HCT116 (cell line): Measurements from ENCODE around the gene BABAM2. TPM values are rescaled to one million over a fixed set of nuclear protein-coding genes. Genes with fewer than 3 reads are reported as not detected.

Source experiments
- ATAC-seq: fragments of 200-7000 bp; cut with Tn5 transposase; 2 replicates; pipeline ENCODE4 v1.9.1; 2020; ENCODE audit warnings: mild to moderate bottlenecking, moderate library complexity
- BruUV-seq: library from RNA; stranded (reverse); fragments of 400-500 nt; replicated peaks from 2 replicates; lab custom pipeline; 2021; lab: Mats Ljungman, UMichigan
- CTCF ChIA-PET: fragments of 300-600 bp; sonication (Branson Sonifier 250); formaldehyde crosslinking; loops from one replicate; lab custom pipeline; 2021; ENCODE audit warnings: antibody characterized with exemption; lab: Charles Lee
- POLR2A ChIA-PET: fragments of 300-600, 350-600 bp; sonication (Branson Sonifier 250); formaldehyde crosslinking; loops from one replicate; lab custom pipeline; 2021; ENCODE audit warnings: antibody characterized with exemption; lab: Charles Lee
- RAD21 ChIA-PET, 2 experiments: fragments of 300-600 bp; sonication (Branson Sonifier 250); formaldehyde crosslinking; loops; one replicate each; lab custom pipeline; 2023; ENCODE audit warnings: low total read pairs in 2 of 2; ENCODE audit not compliant: uncharacterized antibody in 2 of 2, unreplicated experiment in 2 of 2, low non-redundant PET in 1 of 2; lab: Charles Lee
- DNase-seq: peaks from one replicate; pipeline ENCODE4 v3.0.0-alpha.2; 2010; ENCODE audit warnings: low read depth, low spot score
- H2AFZ ChIP-seq: fragments of 200-600 bp; shearing (Covaris generic), sonication (generic); 2 replicates; pipeline ENCODE4 v1.6.1; 2017; ENCODE audit warnings: low read depth, mixed run types, mixed read lengths, antibody characterized with exemption, low read length; ENCODE audit not compliant: poor library complexity, severe bottlenecking
- H3K27ac ChIP-seq: 2 replicates; pipeline ENCODE4 v1.5.1; 2012; ENCODE audit warnings: low read depth, low read length
- H3K27me3 ChIP-seq: fragments of 200-600 bp; sonication (generic); 2 replicates; pipeline ENCODE4 v1.6.1; 2016; ENCODE audit warnings: mixed run types, low read length, mixed read lengths; ENCODE audit not compliant: insufficient read depth
- H3K36me3 ChIP-seq, 2 experiments: fragments of 200-500 bp in 1 of 2; fragments of 200-600 bp in 1 of 2; sonication (Bioruptor generic) in 1 of 2; sonication (generic) in 1 of 2; 2 replicates each; pipeline versions ENCODE4 v1.5.1 to v1.6.1; 2014 to 2016; ENCODE audit warnings: low read length in 2 of 2, inconsistent platforms in 1 of 2, mixed read lengths in 1 of 2, mixed run types in 1 of 2; ENCODE audit not compliant: insufficient read depth in 2 of 2, control insufficient read depth in 1 of 2
- H3K4me1 ChIP-seq, 2 experiments: fragments of 200-600 bp in 1 of 2; sonication (generic) in 1 of 2; 2 replicates each; pipeline versions ENCODE4 v1.5.1 to v1.6.1; 2012 to 2017; ENCODE audit warnings: low read length in 2 of 2, inconsistent platforms in 1 of 2, mild to moderate bottlenecking in 1 of 2, mixed read lengths in 1 of 2, mixed run types in 1 of 2, moderate library complexity in 1 of 2; ENCODE audit not compliant: insufficient read depth in 2 of 2, control insufficient read depth in 1 of 2
- H3K4me2 ChIP-seq: fragments of 200-600 bp; sonication (generic); 2 replicates; pipeline ENCODE4 v1.6.1; 2017; ENCODE audit warnings: mixed run types, low read length, mixed read lengths
- H3K4me3 ChIP-seq, 2 experiments: fragments of 200-600 bp in 1 of 2; sonication (generic) in 1 of 2; replicated peaks in 1 of 2; 2 replicates each; pipeline ENCODE4 v1.5.1; 2011 to 2016; ENCODE audit warnings: low read length in 2 of 2, control low read depth in 1 of 2, low read depth in 1 of 2, mild to moderate bottlenecking in 1 of 2, mixed read lengths in 1 of 2, mixed run types in 1 of 2
- H3K79me2 ChIP-seq: fragments of 200-600 bp; sonication (generic); 2 replicates; pipeline ENCODE4 v1.6.1; 2017; ENCODE audit warnings: mild to moderate bottlenecking, mixed run types, low read length, moderate library complexity, mixed read lengths; ENCODE audit not compliant: insufficient read depth
- H3K9ac ChIP-seq: fragments of 200-600 bp; sonication (generic); 2 replicates; pipeline ENCODE4 v1.6.1; 2016; ENCODE audit warnings: low read length, mixed read lengths
- H3K9me2 ChIP-seq: fragments of 200-600 bp; sonication (generic), shearing (Covaris generic); 2 replicates; pipeline ENCODE4 v1.6.1; 2017; ENCODE audit warnings: mixed run types, mild to moderate bottlenecking, moderate library complexity; ENCODE audit not compliant: insufficient read depth
- H3K9me3 ChIP-seq, 2 experiments: fragments of 200-500 bp in 1 of 2; fragments of 200-600 bp in 1 of 2; sonication (Bioruptor generic) in 1 of 2; sonication (generic) in 1 of 2; 2 replicates each; pipeline ENCODE4 v1.6.1; 2014 to 2017; ENCODE audit warnings: low read length in 2 of 2, mixed read lengths in 2 of 2, inconsistent platforms in 1 of 2, low read depth in 1 of 2, mild to moderate bottlenecking in 1 of 2, mixed run types in 1 of 2, moderate library complexity in 1 of 2; ENCODE audit not compliant: control insufficient read depth in 1 of 2, insufficient read depth in 1 of 2
- H4K20me1 ChIP-seq: fragments of 200-600 bp; sonication (generic), shearing (Covaris generic); 2 replicates; pipeline ENCODE4 v1.6.1; 2017; ENCODE audit warnings: mixed run types, mild to moderate bottlenecking, moderate library complexity; ENCODE audit not compliant: insufficient read depth
- ELF1 ChIP-seq: IDR thresholded peaks from 2 replicates; pipeline ENCODE4 v1.6.1; 2012; ENCODE audit warnings: low read depth, borderline replicate concordance
- EZH2 ChIP-seq: fragments of 200-600 bp; sonication (generic); IDR thresholded peaks from 2 replicates; pipeline ENCODE4 v1.6.1; 2017; ENCODE audit warnings: antibody characterized with exemption, mixed run types
- EZH2phosphoT487 ChIP-seq: fragments of 200-600 bp; IDR thresholded peaks from 2 replicates; pipeline ENCODE4 v1.6.1; 2018; ENCODE audit warnings: antibody characterized with exemption, borderline replicate concordance
- JUND ChIP-seq: IDR thresholded peaks from 2 replicates; pipeline ENCODE4 v1.6.1; 2012
- SP1 ChIP-seq: IDR thresholded peaks from 2 replicates; pipeline ENCODE4 v1.6.1; 2012; ENCODE audit warnings: low read depth
- ZNF274 ChIP-seq: fragments of 200-500 bp; sonication (Bioruptor generic); IDR thresholded peaks from 2 replicates; pipeline ENCODE4 v1.6.1; 2014; ENCODE audit warnings: mild to moderate bottlenecking, low read depth, low read length, inconsistent platforms
- intact Hi-C: fragments of 100-400 bp; cut with micrococcal nuclease; formaldehyde crosslinking; loops from 2 replicates; pipeline ENCODE4 v1.10.0; 2022
- total RNA-seq: library from RNA; stranded (reverse); gene quantifications from one replicate; pipeline ENCODE4 v1.2.1, GENCODE V29; 2021; ENCODE audit not compliant: unreplicated experiment
- TF ChIP-seq, protein P1 (sequence below), 3 experiments: fragments of 200-600 bp in 1 of 3; sonication (generic) in 1 of 3; IDR thresholded peaks in 2 of 3; conservative IDR thresholded peaks in 1 of 3; 2 replicates each; pipeline ENCODE4 v1.5.1; 2012 to 2017; ENCODE audit warnings: low read depth in 2 of 3, low read length in 2 of 3, antibody characterized with exemption in 1 of 3, borderline replicate concordance in 1 of 3, control low read depth in 1 of 3, mild to moderate bottlenecking in 1 of 3, mixed read lengths in 1 of 3, mixed run types in 1 of 3, moderate library complexity in 1 of 3; ENCODE audit not compliant: insufficient read depth in 1 of 3

The BABAM2 gene
- total RNA-seq, 1 experiment from 2014 or later: 23.8 TPM

DNA sequence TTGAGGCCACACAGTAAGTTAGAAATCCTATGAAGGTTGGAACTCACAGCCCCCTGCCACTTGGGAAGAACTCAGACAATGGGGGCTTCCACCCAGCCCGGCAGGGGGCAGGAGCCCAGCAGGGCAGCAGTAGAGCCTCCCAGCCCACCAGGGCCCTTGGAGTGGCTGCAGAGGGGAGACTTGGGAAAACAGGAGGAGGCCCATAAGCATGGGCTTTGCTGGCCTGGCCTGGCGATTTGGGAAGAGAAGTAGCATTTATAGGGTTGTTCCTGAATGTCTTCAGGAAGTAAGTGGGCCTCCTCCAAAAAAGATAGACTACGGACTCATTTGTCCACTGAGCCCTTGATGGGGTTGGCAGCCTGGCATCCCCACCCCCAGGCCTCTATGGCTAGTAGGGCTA is 484.7 kb downstream of the BABAM2 start:
- intact Hi-C loops: no loop called here
- H3K4me3 ChIP-seq: no peak overlapping the region
- ChIA-PET RAD21 (no interaction called here), POLR2A (no interaction called here), CTCF (no interaction called here)
- H2AFZ ChIP-seq: no peak overlapping the region
- TF ChIP-seq SP1 (no peak), JUND (no peak)
- TF ChIP-seq, protein P1, sequence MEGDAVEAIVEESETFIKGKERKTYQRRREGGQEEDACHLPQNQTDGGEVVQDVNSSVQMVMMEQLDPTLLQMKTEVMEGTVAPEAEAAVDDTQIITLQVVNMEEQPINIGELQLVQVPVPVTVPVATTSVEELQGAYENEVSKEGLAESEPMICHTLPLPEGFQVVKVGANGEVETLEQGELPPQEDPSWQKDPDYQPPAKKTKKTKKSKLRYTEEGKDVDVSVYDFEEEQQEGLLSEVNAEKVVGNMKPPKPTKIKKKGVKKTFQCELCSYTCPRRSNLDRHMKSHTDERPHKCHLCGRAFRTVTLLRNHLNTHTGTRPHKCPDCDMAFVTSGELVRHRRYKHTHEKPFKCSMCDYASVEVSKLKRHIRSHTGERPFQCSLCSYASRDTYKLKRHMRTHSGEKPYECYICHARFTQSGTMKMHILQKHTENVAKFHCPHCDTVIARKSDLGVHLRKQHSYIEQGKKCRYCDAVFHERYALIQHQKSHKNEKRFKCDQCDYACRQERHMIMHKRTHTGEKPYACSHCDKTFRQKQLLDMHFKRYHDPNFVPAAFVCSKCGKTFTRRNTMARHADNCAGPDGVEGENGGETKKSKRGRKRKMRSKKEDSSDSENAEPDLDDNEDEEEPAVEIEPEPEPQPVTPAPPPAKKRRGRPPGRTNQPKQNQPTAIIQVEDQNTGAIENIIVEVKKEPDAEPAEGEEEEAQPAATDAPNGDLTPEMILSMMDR (IDR thresholded peaks at IDR 0.05 in 2 of 3, conservative IDR thresholded peaks at IDR 0.05 in 1 of 3; ENCODE audit: borderline replicate concordance in 1 of 3, insufficient read depth in 1 of 3, low read depth in 2 of 3, low read length in 2 of 3): no peak
- no peak overlapping the region for H3K4me2 ChIP-seq
- no peaks in the 10 kb centered on the region for H3K9me2 ChIP-seq
- no peaks in the 10 kb centered on the region for H4K20me1 ChIP-seq
- no peaks in the 10 kb centered on the region for H3K36me3 ChIP-seq
- peaks cover 7 to 20% of the 10 kb centered on the region in 2 experiments; a peak in 2 of 4 replicates for H3K4me1 ChIP-seq
- ATAC-seq (no peak), DNase-seq (no peak)
- H3K79me2 ChIP-seq: no peaks in the 10 kb centered on the region
- H3K27me3 ChIP-seq: no peaks in the 10 kb centered on the region
- no TSS peak for BruUV-seq
- H3K27ac ChIP-seq: no peak overlapping the region
- H3K9me3 ChIP-seq: no peaks in the 10 kb centered on the region
- no peak overlapping the region for H3K9ac ChIP-seq

DNA sequence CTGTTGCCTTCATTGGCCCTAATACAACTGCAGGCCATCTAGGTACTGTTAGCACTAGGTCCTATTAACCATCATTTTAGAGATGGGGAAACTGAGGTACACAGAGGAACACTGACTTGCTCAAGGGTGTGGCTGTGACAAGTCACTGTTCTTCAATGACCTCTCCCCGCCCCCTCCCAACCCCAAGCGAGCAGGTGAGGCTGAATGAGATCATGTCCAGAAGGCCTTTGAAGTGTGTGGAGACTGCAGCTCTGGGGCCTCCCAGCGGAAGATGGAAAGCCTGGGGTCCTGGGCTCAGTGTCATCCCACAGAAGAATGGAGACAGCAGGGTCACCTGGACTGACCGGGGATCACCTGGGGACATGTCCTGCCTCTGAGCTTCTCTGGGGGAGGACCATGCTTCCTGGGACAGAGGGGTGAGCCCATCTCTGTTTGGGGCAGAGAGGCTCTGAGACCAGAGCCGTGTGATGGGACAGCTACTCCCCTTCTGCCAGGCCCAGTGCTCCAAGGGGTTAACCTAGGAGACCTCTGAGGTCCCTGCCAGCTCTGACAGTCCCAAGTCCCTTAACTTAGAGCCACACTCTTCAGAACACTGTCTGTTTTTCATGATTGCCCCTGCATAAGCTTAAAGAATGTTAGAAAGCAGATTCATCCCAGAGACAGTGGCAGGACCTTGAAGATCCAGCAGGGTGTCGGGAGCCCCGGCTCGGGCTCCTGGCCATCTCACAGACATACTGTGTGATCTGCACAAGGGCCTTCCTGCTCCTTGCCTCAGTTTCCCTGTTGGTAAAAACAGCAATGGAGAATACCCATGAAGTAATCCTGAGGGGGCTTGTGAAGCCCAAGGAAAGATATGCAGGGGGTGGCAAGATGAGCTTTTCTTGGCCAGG is 485.5 kb downstream of the BABAM2 start:
- no peak for TF ChIP-seq EZH2phosphoT487
- TF ChIP-seq ZNF274: no peak
- no peak for TF ChIP-seq EZH2
- TF ChIP-seq ELF1: no peak
- TF ChIP-seq, all 23 proteins: peak for 0
- H3K27me3 ChIP-seq: no peaks in the 10 kb centered on the region
- ATAC-seq (no peak), DNase-seq (no peak)
- H3K4me3 ChIP-seq: no peak overlapping the region
- H3K9me3 ChIP-seq: no peaks in the 10 kb centered on the region
- no peaks in the 10 kb centered on the region for H3K36me3 ChIP-seq
- H3K79me2 ChIP-seq: no peaks in the 10 kb centered on the region
- peaks cover 7 to 20% of the 10 kb centered on the region in 2 experiments; a peak in 2 of 4 replicates for H3K4me1 ChIP-seq
- CTCF ChIA-PET: no interaction called here
- POLR2A ChIA-PET: no interaction called here
- no peak overlapping the region for H3K9ac ChIP-seq
- no TSS peak for BruUV-seq
- H3K27ac ChIP-seq: no peak overlapping the region
- H3K9me2 ChIP-seq: no peaks in the 10 kb centered on the region
- H4K20me1 ChIP-seq: no peaks in the 10 kb centered on the region
- RAD21 ChIA-PET: no interaction called here
- H2AFZ ChIP-seq: no peak overlapping the region
- H3K4me2 ChIP-seq: no peak overlapping the region
- intact Hi-C loops: no loop called here
